ENCODE data around the gene TACC2.
"Not testable (repeated sequence)": the region's sequence is repeated elsewhere in the genome, so short reads cannot be mapped to it uniquely, and the experiment has no call there.

The TACC2 gene

GRCh38 chr10:121961456-121961855 is 27.5 kb upstream of the TACC2 start:
- Histone ChIP-seq H3K9me3 (ENCODE audit: control insufficient read depth, low read length) (no peaks in the 10 kb centered on the region), H3K36me3 (ENCODE audit: control insufficient read depth, insufficient read depth, low read length) (peaks cover 8% of the 10 kb centered on the region), H3K4me3 (ENCODE audit: low read length) (no peak overlapping the region), H3K9ac (ENCODE audit: low read length) (no peak overlapping the region), H3K4me1 (ENCODE audit: control insufficient read depth, insufficient read depth, low read length) (no peaks in the 10 kb centered on the region), H3K27me3 (ENCODE audit: control insufficient read depth, insufficient read depth, low read length) (no peaks in the 10 kb centered on the region)

GRCh38 chr10:121965996-121966395 is 23.0 kb upstream of the TACC2 start:
- Histone ChIP-seq H3K4me3 (ENCODE audit: low read length) (no peak overlapping the region), H3K9ac (ENCODE audit: low read length) (no peak overlapping the region), H3K27me3 (ENCODE audit: control insufficient read depth, insufficient read depth, low read length) (no peaks in the 10 kb centered on the region), H3K36me3 (ENCODE audit: control insufficient read depth, insufficient read depth, low read length) (peaks cover 8% of the 10 kb centered on the region), H3K4me1 (ENCODE audit: control insufficient read depth, insufficient read depth, low read length) (no peaks in the 10 kb centered on the region), H3K9me3 (ENCODE audit: control insufficient read depth, low read length) (no peaks in the 10 kb centered on the region)

GRCh38 chr10:121969086-121969485 is 19.9 kb upstream of the TACC2 start:
- H3K4me3 ChIP-seq (ENCODE audit: low read length); H3K9me3 ChIP-seq (ENCODE audit: control insufficient read depth, low read length); H3K36me3 ChIP-seq (ENCODE audit: control insufficient read depth, insufficient read depth, low read length); H3K4me1 ChIP-seq (ENCODE audit: control insufficient read depth, insufficient read depth, low read length); H3K27me3 ChIP-seq (ENCODE audit: control insufficient read depth, insufficient read depth, low read length); H3K9ac ChIP-seq (ENCODE audit: low read length): not testable (repeated sequence)

GRCh38 chr10:121974019-121974534 is 14.9 kb upstream of the TACC2 start:
- Histone ChIP-seq H3K27me3 (ENCODE audit: control insufficient read depth, insufficient read depth, low read length) (no peaks in the 10 kb centered on the region), H3K36me3 (ENCODE audit: control insufficient read depth, insufficient read depth, low read length) (no peaks in the 10 kb centered on the region), H3K4me1 (ENCODE audit: control insufficient read depth, insufficient read depth, low read length) (peaks cover 5% of the 10 kb centered on the region), H3K9me3 (ENCODE audit: control insufficient read depth, low read length) (no peaks in the 10 kb centered on the region), H3K9ac (ENCODE audit: low read length) (peak overlapping the region; percentile 99), H3K4me3 (ENCODE audit: low read length) (peak overlapping the region; percentile 89)

GRCh38 chr10:121974535-121975294 is 14.2 kb upstream of the TACC2 start, which contains the start of gene NSMCE4A:
Gene NSMCE4A (minus strand): TSS chr10:121975217. CDS start chr10:121975165, 52 bp downstream.
- Histone ChIP-seq H3K4me1 (ENCODE audit: control insufficient read depth, insufficient read depth, low read length) (peaks cover 5% of the 10 kb centered on the region), H3K9ac (ENCODE audit: low read length) (peak within 1 kb of the TSS; percentile 99), H3K36me3 (ENCODE audit: control insufficient read depth, insufficient read depth, low read length) (no peaks in the 10 kb centered on the region), H3K9me3 (ENCODE audit: control insufficient read depth, low read length) (no peaks in the 10 kb centered on the region), H3K4me3 (ENCODE audit: low read length) (peak within 1 kb of the TSS; percentile 89), H3K27me3 (ENCODE audit: control insufficient read depth, insufficient read depth, low read length) (no peaks in the 10 kb centered on the region)

- Histone ChIP-seq H3K9ac (ENCODE audit: low read length) (peak overlapping the region; percentile 99), H3K4me3 (ENCODE audit: low read length) (no peak overlapping the region), H3K27me3 (ENCODE audit: control insufficient read depth, insufficient read depth, low read length) (no peaks in the 10 kb centered on the region)
Observed at GRCh38 chr10:121975295-121976086, 13.5 kb upstream of the TACC2 start.

GRCh38 chr10:121976607-121977006 is 12.4 kb upstream of the TACC2 start:
- Histone ChIP-seq H3K4me1 (ENCODE audit: control insufficient read depth, insufficient read depth, low read length) (peaks cover 5% of the 10 kb centered on the region), H3K4me3 (ENCODE audit: low read length) (no peak overlapping the region), H3K9ac (ENCODE audit: low read length) (no peak overlapping the region), H3K36me3 (ENCODE audit: control insufficient read depth, insufficient read depth, low read length) (no peaks in the 10 kb centered on the region), H3K27me3 (ENCODE audit: control insufficient read depth, insufficient read depth, low read length) (no peaks in the 10 kb centered on the region), H3K9me3 (ENCODE audit: control insufficient read depth, low read length) (no peaks in the 10 kb centered on the region)

More at GRCh38 chr10:121975295-121976086, 13.5 kb upstream of the TACC2 start:
- Histone ChIP-seq H3K4me1 (ENCODE audit: control insufficient read depth, insufficient read depth, low read length) (peaks cover 5% of the 10 kb centered on the region), H3K9me3 (ENCODE audit: control insufficient read depth, low read length) (no peaks in the 10 kb centered on the region), H3K36me3 (ENCODE audit: control insufficient read depth, insufficient read depth, low read length) (no peaks in the 10 kb centered on the region)

GRCh38 chr10:121978511-121978910 is 10.5 kb upstream of the TACC2 start:
- H3K4me3 ChIP-seq (ENCODE audit: low read length), result no peak overlapping the region

GRCh38 chr10:121981346-121981745 is 7.6 kb upstream of the TACC2 start:
- Histone ChIP-seq H3K36me3 (ENCODE audit: control insufficient read depth, insufficient read depth, low read length) (no peaks in the 10 kb centered on the region), H3K27me3 (ENCODE audit: control insufficient read depth, insufficient read depth, low read length) (no peaks in the 10 kb centered on the region), H3K9me3 (ENCODE audit: control insufficient read depth, low read length) (peaks cover 6% of the 10 kb centered on the region), H3K4me3 (ENCODE audit: low read length) (no peak overlapping the region), H3K9ac (ENCODE audit: low read length) (no peak overlapping the region), H3K4me1 (ENCODE audit: control insufficient read depth, insufficient read depth, low read length) (no peaks in the 10 kb centered on the region)

More at GRCh38 chr10:121978511-121978910, 10.5 kb upstream of the TACC2 start:
- Histone ChIP-seq H3K9me3 (ENCODE audit: control insufficient read depth, low read length) (no peaks in the 10 kb centered on the region), H3K9ac (ENCODE audit: low read length) (no peak overlapping the region), H3K36me3 (ENCODE audit: control insufficient read depth, insufficient read depth, low read length) (no peaks in the 10 kb centered on the region), H3K27me3 (ENCODE audit: control insufficient read depth, insufficient read depth, low read length) (no peaks in the 10 kb centered on the region), H3K4me1 (ENCODE audit: control insufficient read depth, insufficient read depth, low read length) (no peaks in the 10 kb centered on the region)

- H3K9me3 ChIP-seq (ENCODE audit: control insufficient read depth, low read length), result peaks cover 6% of the 10 kb centered on the region
- peaks cover 4% of the 10 kb centered on the region for H3K4me1 ChIP-seq (ENCODE audit: control insufficient read depth, insufficient read depth, low read length)
- H3K27me3 ChIP-seq (ENCODE audit: control insufficient read depth, insufficient read depth, low read length), result no peaks in the 10 kb centered on the region
- no peak overlapping the region for H3K4me3 ChIP-seq (ENCODE audit: low read length)
- H3K36me3 ChIP-seq (ENCODE audit: control insufficient read depth, insufficient read depth, low read length), result no peaks in the 10 kb centered on the region
- no peak overlapping the region for H3K9ac ChIP-seq (ENCODE audit: low read length)
Observed at GRCh38 chr10:121983852-121984251, 5.1 kb upstream of the TACC2 start.

GRCh38 chr10:121984463-121984862 is 4.5 kb upstream of the TACC2 start:
- H3K4me1 ChIP-seq (ENCODE audit: control insufficient read depth, insufficient read depth, low read length), result peaks cover 4% of the 10 kb centered on the region
- H3K9me3 ChIP-seq (ENCODE audit: control insufficient read depth, low read length), result peaks cover 6% of the 10 kb centered on the region
- no peak overlapping the region for H3K4me3 ChIP-seq (ENCODE audit: low read length)
- no peaks in the 10 kb centered on the region for H3K27me3 ChIP-seq (ENCODE audit: control insufficient read depth, insufficient read depth, low read length)
- H3K9ac ChIP-seq (ENCODE audit: low read length), result no peak overlapping the region
- no peaks in the 10 kb centered on the region for H3K36me3 ChIP-seq (ENCODE audit: control insufficient read depth, insufficient read depth, low read length)

All from mucosa of stomach (tissue), 1 donor.